Fibroblast of skin of left quadriceps (primary cell): ENCODE results near the gene GNG7.
"Not testable (repeated sequence)": the region's sequence is repeated elsewhere in the genome, so short reads cannot be mapped to it uniquely, and the experiment has no call there.

Experiments used
- DNase-seq, 2 experiments: peaks; one replicate each; pipeline ENCODE4 v3.0.0-alpha.2; 2013; ENCODE audit warnings: low read depth in 2 of 2

The GNG7 gene

DNA sequence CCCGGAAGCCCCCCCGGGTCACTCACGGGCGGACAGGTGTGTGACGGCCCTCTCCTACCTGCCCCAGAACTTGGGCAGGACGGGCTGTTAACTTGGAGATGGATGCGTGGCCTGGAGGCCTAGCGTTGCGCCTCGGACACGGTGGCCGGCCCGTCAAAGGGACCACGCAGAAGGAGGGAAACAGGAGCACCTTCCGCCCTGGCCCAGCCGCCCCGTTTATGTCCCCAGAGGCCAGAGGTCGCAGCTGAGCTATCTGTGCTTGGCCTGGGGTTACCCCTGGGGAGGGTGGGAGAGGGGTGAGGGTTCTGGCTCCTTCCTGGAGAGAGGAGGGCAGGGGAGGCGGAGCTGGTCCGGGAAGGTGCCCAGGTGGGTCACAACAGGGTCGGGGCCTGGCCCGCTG lies 190.9 kb downstream of the GNG7 start:
- DNase-seq = no peak

DNA sequence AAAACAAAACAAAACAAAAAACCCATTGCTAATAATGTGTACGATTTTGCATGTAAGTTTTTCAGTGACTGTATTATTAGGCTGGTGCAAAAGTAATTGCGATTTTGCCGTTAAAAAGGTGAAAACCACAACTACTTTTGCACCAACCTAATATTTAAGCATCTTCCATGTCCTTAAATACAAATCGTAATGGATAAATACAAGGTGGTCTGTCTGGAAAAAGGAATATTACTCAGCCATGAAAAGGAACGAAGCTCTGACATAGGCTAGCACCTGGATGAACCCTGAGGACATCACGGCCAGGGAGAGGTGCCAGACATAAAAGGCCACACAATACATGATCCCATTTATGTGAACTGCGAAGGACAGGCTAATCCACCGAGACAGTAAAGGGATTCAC lies 193.4 kb downstream of the GNG7 start:
- no peak for DNase-seq

GRCh38 chr19:2507109-2507508 lies 195.4 kb downstream of the GNG7 start:
- DNase-seq = no peak

DNA sequence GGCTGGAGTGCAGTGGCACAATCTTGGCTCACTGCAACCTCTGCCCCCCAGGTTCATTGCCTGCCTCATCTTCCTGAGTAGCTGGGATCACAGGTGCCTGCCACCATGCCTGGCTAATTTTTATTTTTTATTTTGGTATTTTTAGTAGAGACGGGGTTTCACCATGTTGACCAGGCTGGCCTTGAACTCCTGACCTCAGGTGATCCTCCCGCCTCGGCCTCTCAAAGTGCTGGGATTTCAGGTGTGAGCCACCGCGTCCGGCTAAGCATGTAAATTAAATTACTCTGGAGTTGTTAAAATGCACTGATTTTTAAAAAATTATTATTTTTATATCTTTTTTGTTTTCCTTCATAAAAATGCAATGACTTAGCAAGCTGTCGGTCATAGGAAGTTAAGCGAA lies 195.8 kb downstream of the GNG7 start:
- not testable (repeated sequence) for DNase-seq

GRCh38 chr19:2503521-2504109 lies 198.9 kb downstream of the GNG7 start:
- peak; percentile 59 to 60 for DNase-seq

DNA sequence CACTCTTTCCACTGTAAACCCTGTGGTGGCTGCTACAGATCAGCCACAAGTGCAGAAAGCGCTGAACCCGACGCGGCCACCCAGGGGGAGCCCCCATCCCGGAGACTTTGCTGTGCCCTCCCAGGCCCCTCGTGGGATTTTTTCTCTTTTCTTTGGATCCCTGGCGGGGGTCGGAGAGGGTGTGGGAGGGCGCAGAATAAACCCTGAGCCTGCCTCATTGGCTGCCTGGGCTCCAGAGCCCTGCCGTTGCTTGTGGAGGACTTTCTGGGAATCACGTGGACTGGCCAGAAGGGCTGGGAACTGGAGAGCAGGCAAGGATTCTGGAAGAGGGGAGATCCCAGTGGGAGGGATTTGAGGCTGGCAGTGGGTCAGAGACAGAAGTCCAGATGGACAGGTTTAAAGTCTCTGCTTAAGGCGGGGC lies 201.6 kb downstream of the GNG7 start:
- DNase-seq = no peak

DNA sequence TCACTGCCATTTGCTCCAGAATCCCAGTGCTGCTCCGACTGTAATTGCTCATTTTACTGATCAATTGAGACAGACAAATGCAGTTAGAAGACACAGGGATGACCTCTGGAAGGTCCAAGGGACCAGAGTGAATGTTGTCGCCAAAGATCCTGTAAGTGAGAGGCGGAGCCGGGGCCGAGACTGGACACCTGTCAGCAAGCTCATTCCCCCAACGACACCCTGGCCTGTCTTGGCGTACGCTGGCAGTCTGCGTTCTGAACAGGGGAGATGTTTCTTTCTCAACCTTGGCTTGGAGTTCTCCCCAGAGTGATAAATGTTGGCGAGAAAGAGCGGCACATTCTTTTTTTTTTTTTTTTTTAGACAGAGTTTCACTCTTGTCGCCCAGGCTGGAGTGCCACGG lies 202.3 kb downstream of the GNG7 start:
- no peak for DNase-seq

DNA sequence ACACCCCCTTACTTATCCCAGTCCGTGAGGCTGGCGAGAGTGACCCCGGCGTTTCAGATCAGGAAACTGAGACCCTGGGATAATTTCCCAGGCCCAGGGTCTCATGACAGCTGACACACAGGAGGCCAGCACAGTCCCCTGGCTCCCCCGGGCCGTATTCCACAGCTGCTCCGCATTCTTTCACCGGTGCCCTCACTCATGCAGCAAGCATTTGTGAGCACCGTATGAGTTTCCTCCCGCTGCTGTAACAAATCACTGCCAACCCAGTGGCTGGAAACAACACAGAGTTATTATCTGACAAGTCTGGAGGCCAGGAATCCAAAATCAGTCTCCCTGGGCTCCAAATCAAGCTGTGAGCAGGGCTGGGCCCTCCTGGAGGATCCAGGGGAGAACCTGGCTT lies 205.3 kb downstream of the GNG7 start:
- no peak for DNase-seq

GRCh38 chr19:2495651-2496316 lies 206.7 kb downstream of the GNG7 start:
- DNase-seq = no peak

DNA sequence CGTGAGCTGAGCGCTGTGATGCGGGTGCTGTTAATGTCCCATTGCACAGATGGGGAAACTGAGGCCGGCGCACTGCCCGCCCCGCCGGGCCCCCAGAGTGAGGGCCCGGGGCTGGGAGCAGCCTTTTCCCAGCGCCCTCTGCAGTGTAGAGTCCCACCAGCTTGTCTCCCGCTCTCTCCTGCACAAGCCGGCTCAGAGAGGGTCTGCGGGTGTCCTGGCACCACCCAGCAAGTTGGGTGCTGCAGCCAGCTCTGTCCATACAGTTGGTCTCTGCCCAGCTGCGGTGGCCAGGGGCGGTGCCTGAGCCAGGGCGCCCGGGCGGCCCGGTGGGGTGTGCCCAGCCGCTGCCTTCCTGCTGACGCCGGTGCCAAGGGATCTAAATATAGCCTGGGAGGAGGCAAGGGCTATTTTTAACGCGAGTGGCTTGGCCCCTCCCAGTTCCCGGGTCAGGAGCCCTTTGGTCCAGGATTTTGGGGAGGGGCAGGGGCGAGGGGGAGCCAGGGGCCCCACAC lies 207.3 kb downstream of the GNG7 start:
- no peak for DNase-seq

- DNase-seq = no peak
These were observed 207.9 kb downstream of the GNG7 start for GRCh38 chr19:2494447-2495129.

DNA sequence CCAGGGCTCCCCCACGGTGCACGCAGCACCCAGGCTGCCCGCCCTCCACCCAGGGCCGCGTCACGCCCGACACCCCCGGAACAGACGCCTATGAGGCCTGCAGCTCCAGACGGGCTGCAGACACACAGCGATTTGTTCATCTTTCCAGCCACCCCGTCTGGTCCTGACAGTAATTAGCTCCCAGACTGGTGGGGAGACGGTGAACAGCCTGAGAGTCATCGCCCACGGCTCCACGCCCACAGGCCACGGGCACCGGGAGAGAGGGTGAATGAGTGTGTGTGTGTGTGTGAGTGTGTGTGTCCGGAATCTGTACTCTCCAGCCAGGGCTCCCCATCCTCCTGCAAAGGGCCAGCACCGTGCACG lies 208.4 kb downstream of the GNG7 start:
- no peak for DNase-seq

- not testable (repeated sequence) for DNase-seq
These were observed 209.0 kb downstream of the GNG7 start for GRCh38 chr19:2493448-2493847.

DNA sequence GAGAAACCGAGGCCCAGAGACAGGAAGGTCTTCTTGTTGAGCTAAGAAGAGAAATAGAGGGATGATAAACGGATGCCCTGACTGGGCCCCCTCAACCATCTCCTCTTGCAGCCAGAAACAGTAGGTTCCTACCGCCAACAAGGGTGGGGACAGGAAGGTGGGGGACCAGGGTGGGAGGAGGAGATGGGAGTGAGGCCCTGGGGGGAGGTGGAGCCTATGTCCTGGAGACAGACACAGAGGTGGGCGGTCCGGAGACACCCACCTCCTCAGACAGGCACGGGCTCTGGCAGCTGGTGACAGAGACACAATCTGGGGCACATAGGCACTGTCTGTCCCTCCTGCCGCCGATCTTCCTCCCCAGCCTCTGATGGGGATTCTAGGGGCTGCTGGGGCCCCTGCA lies 209.6 kb downstream of the GNG7 start:
- DNase-seq = no peak

- DNase-seq = peak; percentile 75
These were observed 211.2 kb downstream of the GNG7 start for GRCh38 chr19:2491130-2491801.

- no peak for DNase-seq
These were observed 211.8 kb downstream of the GNG7 start for GRCh38 chr19:2490659-2491058.

GRCh38 chr19:2488942-2489731 lies 213.4 kb downstream of the GNG7 start:
- no peak for DNase-seq

- DNase-seq = no peak
These were observed 214.0 kb downstream of the GNG7 start for GRCh38 chr19:2488405-2488941.

GRCh38 chr19:2487842-2488241 lies 214.7 kb downstream of the GNG7 start:
- no peak for DNase-seq

DNA sequence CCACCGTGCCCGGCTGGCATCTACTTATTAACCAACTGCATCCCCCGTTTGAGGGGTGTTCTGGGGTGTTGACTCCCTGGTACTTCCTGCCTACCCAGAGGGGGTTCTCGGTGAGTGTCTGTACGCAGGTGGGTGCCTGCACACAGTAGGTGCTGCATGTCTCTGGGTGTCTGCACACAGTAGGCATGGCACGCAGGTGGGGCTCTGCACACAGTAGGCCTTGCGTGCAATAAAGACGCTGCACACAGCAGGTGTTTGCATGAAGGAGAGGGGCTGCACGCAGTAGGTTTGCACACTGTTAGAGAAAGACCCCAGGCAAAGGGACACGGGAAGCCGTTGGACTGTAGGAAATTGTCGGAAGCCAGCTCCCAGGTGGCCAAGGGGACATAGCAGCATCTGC lies 215.4 kb downstream of the GNG7 start:
- no peak for DNase-seq

DNA sequence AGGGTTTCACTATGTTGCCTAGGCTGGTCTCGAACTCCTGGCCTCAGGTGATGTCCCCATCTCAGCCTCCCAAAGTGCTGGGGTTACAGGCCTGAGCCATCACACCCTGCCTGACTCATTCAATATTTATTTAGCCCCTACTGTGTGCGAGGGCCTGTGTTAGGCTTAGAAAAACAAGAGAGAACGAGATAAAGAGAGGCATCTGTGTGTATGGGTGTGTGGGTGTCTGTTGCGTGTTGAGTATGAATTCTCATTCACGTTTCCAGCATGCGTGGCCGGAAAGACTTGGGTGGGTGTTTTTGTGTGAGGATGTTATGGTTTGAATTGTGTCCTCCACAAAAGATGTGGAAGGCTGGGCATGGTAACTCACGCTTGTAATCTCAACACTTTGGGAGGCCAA lies 217.1 kb downstream of the GNG7 start:
- DNase-seq = no peak
